Ovary (tissue), 9 donors: Measurements from ENCODE around the gene PIH1D1. TPM values are rescaled to one million over a fixed set of nuclear protein-coding genes. Genes with fewer than 3 reads are reported as not detected.

ENCODE experiments used
- DNase-seq, 5 donors: peaks; one replicate each; pipeline ENCODE4 v3.0.0-alpha.2; 2019 to 2020
- H3K27ac ChIP-seq, 2 donors: fragments of 200-600 bp; one replicate each; pipeline versions ENCODE4 v1.5.1 to v1.8.0; 2019 to 2022
- H3K27me3 ChIP-seq: fragments of 200-600 bp; one replicate; pipeline ENCODE4 v1.8.0; 2022
- H3K36me3 ChIP-seq: fragments of 200-600 bp; sonication (generic); one replicate; pipeline ENCODE4 v1.5.1; 2019
- H3K4me1 ChIP-seq: one replicate; pipeline ENCODE4 v1.8.1; 2013; ENCODE audit warnings: mild to moderate bottlenecking, moderate library complexity; ENCODE audit not compliant: insufficient read depth
- H3K4me3 ChIP-seq: fragments of 200-600 bp; sonication (generic); one replicate; pipeline ENCODE4 v1.5.1; 2017
- H3K9me3 ChIP-seq, 2 donors: fragments of 200-600 bp in 1 of 2; sonication (generic) in 1 of 2; one replicate each; pipeline versions ENCODE4 v1.5.1 to v1.8.1; 2013 to 2019; ENCODE audit warnings: mild to moderate bottlenecking in 1 of 2, moderate library complexity in 1 of 2
- EP300 ChIP-seq: sonication (generic); formaldehyde crosslinking; IDR thresholded peaks from one replicate; pipeline ENCODE4 v1.6.1; 2017; ENCODE audit warnings: antibody characterized with exemption
- POLR2A ChIP-seq: fragments of 450-650 bp; IDR thresholded peaks from one replicate; pipeline ENCODE4 v1.6.1; 2017; ENCODE audit warnings: antibody characterized with exemption, mild to moderate bottlenecking, moderate library complexity
- WGBS, 3 donors: extraction: QIAGEN DNeasy Blood & Tissue Kit in 1 of 3; methylation state at CpG; one replicate each; pipeline versions ENCODE4 v1.1.5 to v1.1.7; 2013 to 2017; 5-methylcytosine and 5-hydroxymethylcytosine counted together
- intact Hi-C, 4 donors: fragments of 100-400 bp; cut with DNase I; formaldehyde crosslinking; loops; one replicate each; pipeline versions ENCODE4 v1.11.0 to v1.15.1; 2022 to 2023
- polyA plus RNA-seq, 2 donors: library from polyadenylated mRNA; stranded (reverse); fragments of 200-250 nt in 1 of 2; fragments of 350-450 nt in 1 of 2; fragmentation: Illumina TruSeq in 1 of 2; extraction: RNeasy Lipid Tissue Mini Kit (QIAGEN cat#74804) in 1 of 2; gene quantifications; one replicate each; pipeline ENCODE4 v1.2.3, GENCODE V29; 2013 to 2014
- total RNA-seq, 7 donors: library from RNA; depleted of rRNA in 2 of 7; stranded (reverse); fragments of >200 nt in 2 of 7; fragmentation: NEBNext Ultra II Directional in 3 of 7; extraction: Animal tissue kit (Norgen Biotek cat#: 25700) in 3 of 7; gene quantifications; one replicate each; pipeline versions ENCODE4 v1.1.0 to v1.2.4, GENCODE V29; 2016 to 2023
- TF ChIP-seq, protein P1 (sequence below), 3 donors: fragments of 450-650 bp in 2 of 3; fragments of 200-600 bp in 1 of 3; IDR thresholded peaks; one replicate each; pipeline versions ENCODE4 v1.5.1 to v1.8.0; 2016 to 2022; ENCODE audit warnings: antibody characterized with exemption in 3 of 3, mild to moderate bottlenecking in 1 of 3
- donor health status: DM: no; HTN: no; CAD: no; lungs with moderate emphysema.
- donor health status: DM: no; HTN: no; CAD: no.
- donor health status: Bipolar disorder and iron deficiency.
- donor health status: DM: yes; HTN: yes; CAD: no.
- donor health status: DM: no; HTN: no; CAD: no.
- donor health status: DM: yes; HTN: yes; CAD: no.

PIH1D1 gene
- total and polyA plus RNA-seq, 9 donors: 28.6 to 69.4 (median 58.5) TPM

DNA sequence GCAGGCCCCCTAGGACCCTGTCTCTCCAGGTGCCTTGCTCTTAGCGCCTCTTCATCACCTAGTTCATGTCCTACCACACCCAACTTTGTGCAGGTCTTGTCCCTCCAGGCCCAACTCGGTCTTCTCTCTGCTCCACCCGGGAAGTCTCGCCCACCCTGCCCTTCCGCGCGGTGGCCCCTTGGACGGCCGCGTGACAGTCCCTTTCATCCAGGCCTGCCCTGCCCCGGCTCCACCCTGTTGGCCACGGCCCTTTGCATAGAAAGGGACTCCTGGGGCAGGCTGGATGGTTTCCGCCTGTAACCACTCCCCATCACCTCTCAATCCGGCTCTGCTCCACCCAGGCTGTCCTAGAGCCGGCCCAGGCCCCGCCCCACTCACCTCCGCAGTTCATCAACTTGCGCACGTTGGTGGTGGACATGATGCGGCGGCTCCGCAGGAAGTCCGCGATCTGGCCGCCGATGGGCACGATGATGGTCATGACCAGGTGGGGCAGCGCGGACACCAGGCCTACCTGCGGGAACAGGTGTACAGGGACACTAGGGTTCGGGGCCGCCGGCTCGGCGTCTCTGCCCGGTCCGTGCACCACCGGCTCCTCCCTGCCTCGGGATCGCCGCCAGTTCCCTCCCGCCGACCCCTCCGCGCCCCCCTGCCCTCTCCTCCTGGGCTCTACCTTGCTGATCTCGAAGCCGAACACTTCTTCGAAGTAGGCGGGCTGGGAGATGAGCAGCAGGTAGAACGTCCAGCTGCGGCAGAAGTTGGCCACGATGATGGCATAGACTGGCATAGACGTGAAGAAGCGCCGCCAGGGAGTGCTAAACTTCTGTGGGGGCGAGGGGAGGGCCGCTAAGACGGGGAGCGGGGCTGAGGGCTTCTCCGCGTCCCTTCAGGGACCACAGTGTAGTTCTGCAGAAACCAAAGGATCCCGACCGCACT, 19.2 kb downstream of the PIH1D1 start:
- H3K4me1 ChIP-seq: peaks cover 1% of the 10 kb centered on the region
- DNase-seq: no peak
- H3K9me3 ChIP-seq: no peaks in the 10 kb centered on the region
- H3K27ac ChIP-seq: no peak overlapping the region
- WGBS, 3 donors: 7 to 13% (median 10%) methylated on average over 53 to 63 of the region's 63 CpGs
- no peaks in the 10 kb centered on the region for H3K36me3 ChIP-seq
- TF ChIP-seq POLR2A (no peak), EP300 (no peak)
- TF ChIP-seq, protein P1, sequence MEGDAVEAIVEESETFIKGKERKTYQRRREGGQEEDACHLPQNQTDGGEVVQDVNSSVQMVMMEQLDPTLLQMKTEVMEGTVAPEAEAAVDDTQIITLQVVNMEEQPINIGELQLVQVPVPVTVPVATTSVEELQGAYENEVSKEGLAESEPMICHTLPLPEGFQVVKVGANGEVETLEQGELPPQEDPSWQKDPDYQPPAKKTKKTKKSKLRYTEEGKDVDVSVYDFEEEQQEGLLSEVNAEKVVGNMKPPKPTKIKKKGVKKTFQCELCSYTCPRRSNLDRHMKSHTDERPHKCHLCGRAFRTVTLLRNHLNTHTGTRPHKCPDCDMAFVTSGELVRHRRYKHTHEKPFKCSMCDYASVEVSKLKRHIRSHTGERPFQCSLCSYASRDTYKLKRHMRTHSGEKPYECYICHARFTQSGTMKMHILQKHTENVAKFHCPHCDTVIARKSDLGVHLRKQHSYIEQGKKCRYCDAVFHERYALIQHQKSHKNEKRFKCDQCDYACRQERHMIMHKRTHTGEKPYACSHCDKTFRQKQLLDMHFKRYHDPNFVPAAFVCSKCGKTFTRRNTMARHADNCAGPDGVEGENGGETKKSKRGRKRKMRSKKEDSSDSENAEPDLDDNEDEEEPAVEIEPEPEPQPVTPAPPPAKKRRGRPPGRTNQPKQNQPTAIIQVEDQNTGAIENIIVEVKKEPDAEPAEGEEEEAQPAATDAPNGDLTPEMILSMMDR (IDR thresholded peaks at IDR 0.05): no peak
- intact Hi-C loops: loop anchor here in 1 of 4 donors (10.0 kb wide), 1 partner anchor 58 kb away; no protein-coding TSS in a partner anchor
- no peak overlapping the region for H3K4me3 ChIP-seq
- peaks cover 8% of the 10 kb centered on the region for H3K27me3 ChIP-seq

DNA sequence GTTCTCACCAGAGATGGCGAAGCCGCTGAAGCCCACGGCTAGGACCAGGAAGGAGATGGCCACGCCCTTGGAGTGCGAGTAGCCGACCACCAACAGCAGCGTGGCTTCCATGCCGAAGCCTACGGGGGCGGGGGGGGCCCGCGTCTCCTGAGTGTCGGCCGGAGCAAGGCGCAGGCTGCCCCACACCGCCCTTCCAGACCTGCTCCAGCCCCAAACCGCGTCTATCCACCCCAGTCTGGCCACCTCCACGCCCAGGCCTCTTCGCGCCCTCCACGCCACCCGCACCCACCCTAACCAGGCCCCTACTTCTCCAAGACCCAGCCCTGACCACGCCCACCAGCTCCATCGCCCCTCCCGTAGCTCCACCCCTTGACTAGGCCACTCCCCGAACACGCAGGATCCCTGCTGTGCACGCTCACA, 20.3 kb downstream of the PIH1D1 start:
- no peak for DNase-seq
- H3K27ac ChIP-seq: no peak overlapping the region
- peaks cover 1% of the 10 kb centered on the region for H3K4me1 ChIP-seq
- H3K9me3 ChIP-seq: no peaks in the 10 kb centered on the region
- H3K4me3 ChIP-seq: no peak overlapping the region
- no peaks in the 10 kb centered on the region for H3K36me3 ChIP-seq
- WGBS, 3 donors: 44 to 48% (median 45%) methylated on average over 29 of the region's 29 CpGs
- peaks cover 8% of the 10 kb centered on the region for H3K27me3 ChIP-seq
- TF ChIP-seq POLR2A (no peak), EP300 (no peak)
- TF ChIP-seq, protein P1 (IDR thresholded peaks at IDR 0.05): no peak
- intact Hi-C loops: loop anchor here in 1 of 4 donors (10.0 kb wide), 1 partner anchor 57 kb away; no protein-coding TSS in a partner anchor

DNA sequence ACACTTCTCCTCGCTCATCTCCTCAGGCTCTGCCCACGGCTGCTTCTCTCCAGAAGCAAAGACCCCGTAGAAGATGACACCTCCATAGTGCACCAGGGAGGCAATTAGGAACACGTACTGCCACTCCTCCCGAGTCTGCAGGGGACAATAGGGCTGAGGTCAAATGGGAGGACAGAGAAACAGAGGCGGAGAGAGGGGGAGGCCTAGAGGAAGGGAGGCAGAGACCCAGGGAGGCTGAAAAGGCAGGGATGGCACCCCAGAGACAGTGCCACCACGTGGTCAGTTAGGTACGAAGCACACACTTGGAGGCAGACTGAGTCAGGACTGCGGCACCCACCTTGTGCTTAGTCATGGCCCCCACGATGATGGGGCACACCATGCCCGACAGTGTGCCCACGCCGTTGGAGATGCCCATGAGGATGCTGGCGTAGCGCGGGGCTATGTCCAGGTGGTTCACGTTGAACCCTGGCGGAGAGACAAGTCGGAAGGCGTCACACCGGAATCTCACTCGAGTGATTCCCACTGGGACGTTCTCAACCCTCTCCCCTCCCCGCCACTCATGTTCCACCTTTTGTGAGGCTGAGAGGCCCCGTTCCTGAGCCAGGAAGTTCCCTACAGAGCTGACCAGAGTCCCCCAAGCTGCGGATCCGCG, 20.8 kb downstream of the PIH1D1 start:
- no peaks in the 10 kb centered on the region for H3K9me3 ChIP-seq
- TF ChIP-seq POLR2A (no peak), EP300 (no peak)
- TF ChIP-seq, protein P1 (IDR thresholded peaks at IDR 0.05): no peak
- peaks cover 1% of the 10 kb centered on the region for H3K4me1 ChIP-seq
- H3K36me3 ChIP-seq: no peaks in the 10 kb centered on the region
- no peak for DNase-seq
- no peak overlapping the region for H3K27ac ChIP-seq
- no peak overlapping the region for H3K4me3 ChIP-seq
- intact Hi-C loops: loop anchor here in 1 of 4 donors (10.0 kb wide), 1 partner anchor 56 kb away; no protein-coding TSS in a partner anchor
- H3K27me3 ChIP-seq: peaks cover 8% of the 10 kb centered on the region
- 65 to 68% (median 66%) methylated on average over 26 to 28 of the region's 28 CpGs for WGBS, 3 donors

DNA sequence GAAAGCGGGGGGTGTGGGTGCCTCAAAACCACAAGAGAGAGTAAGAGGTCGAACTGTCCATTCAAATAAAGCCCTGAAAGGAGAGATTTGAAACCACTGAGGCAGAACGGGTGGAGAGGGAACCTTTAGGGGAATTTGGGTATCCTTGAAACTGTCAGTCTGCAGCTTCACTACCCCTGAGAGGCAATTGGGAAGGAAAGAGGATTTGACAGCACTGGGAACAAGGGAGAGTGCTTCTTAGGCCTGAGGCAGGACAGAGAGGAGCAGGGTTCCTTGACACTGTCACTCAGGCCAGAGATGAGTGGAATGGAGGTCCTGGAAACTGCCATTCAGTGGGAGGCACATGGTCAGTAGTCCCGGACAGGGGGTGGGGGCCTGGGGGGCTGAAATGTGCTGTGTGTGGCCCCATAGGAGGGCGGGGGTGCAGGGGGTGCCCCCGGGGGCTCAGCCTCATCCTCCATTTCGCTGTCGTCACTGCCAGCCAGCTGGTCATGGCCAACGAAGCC, 21.4 kb downstream of the PIH1D1 start:
- Histone ChIP-seq H3K4me3 (no peak overlapping the region), H3K36me3 (no peaks in the 10 kb centered on the region), H3K27me3 (peaks cover 8% of the 10 kb centered on the region), H3K4me1 (peaks cover 1% of the 10 kb centered on the region), H3K9me3 (no peaks in the 10 kb centered on the region), H3K27ac (no peak overlapping the region)
- 68 to 77% (median 70%) methylated on average over 5 to 9 of the region's 9 CpGs for WGBS, 3 donors
- no peak for DNase-seq
- no peak for TF ChIP-seq EP300
- TF ChIP-seq, protein P1 (IDR thresholded peaks at IDR 0.05): no peak
- TF ChIP-seq POLR2A: no peak
- intact Hi-C loops: loop anchor here in 1 of 4 donors (10.0 kb wide), 1 partner anchor 55 kb away; no protein-coding TSS in a partner anchor
